Measurements from ENCODE around the gene WDFY2. TPM values are rescaled to one million over a fixed set of nuclear protein-coding genes. Genes with fewer than 3 reads are reported as not detected.

The WDFY2 gene, protein sequence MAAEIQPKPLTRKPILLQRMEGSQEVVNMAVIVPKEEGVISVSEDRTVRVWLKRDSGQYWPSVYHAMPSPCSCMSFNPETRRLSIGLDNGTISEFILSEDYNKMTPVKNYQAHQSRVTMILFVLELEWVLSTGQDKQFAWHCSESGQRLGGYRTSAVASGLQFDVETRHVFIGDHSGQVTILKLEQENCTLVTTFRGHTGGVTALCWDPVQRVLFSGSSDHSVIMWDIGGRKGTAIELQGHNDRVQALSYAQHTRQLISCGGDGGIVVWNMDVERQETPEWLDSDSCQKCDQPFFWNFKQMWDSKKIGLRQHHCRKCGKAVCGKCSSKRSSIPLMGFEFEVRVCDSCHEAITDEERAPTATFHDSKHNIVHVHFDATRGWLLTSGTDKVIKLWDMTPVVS
- total RNA-seq (2021) = 22.6 to 25.7 TPM (median 23.7 TPM) in 3 replicates
- percentile 84 among the genes with signal in this experiment for Bru-seq, nascent RNA
- long read RNA-seq, experiment 1, full-length matches to known transcripts = 69 of 146 reads
- long read RNA-seq, experiment 1, partial matches to known transcripts = 5 of 146 reads
- long read RNA-seq, experiment 1, other reads (novel, unspliced or antisense) = 72 of 146 reads
- long read RNA-seq, experiment 2, full-length matches to known transcripts = 18 of 60 reads
- long read RNA-seq, experiment 2, partial matches to known transcripts = 6 of 60 reads
- long read RNA-seq, experiment 2, other reads (novel, unspliced or antisense) = 36 of 60 reads
- long read RNA-seq, experiment 3, full-length matches to known transcripts = 1 of 2 reads
- long read RNA-seq, experiment 3, partial matches to known transcripts = 0 of 2 reads
- long read RNA-seq, experiment 3, other reads (novel, unspliced or antisense) = 1 of 2 reads

DNA sequence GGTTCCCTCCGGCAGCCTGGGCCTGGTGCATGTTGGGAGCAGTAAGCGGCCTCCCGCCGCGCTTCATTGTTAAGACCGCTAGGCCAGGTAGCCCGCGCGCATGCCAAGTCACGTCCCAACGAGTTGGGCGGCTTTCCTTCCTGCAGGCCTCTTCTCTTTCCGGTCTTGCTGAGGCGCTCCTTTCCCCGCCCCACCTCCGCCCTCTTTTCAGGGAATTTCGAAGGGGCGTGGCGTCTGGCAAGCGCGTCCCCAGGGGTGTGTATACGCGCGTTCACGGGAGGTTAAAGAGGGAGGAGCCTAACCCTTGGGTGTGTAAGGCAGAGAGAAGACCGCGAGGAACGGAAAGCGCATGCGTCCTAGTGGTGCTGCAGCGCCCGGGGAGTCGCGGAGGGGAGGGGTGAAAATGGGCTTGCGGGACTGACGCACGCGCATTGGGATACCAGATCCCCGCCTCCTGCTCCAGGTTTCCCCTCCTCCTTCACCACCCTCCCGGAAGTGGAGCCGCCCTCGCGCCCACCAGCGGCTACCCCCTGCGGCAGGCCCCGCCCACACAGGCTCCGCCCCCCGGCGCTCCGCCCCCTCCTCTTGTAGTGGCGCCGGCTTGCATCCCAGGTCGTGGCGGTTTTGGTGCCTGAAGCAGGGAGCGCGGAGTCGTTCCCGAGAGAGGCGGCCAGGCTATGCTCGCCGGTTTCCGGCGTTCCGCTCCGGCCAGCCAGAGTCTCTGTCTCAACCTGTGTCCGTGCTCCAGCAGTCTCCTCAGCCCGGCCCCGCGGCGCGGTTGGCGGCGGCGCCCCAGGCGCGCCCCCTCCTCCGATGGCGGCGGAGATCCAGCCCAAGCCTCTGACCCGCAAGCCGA lies at the start of gene WDFY2:
Gene WDFY2, plus strand, starts transcription at position 588 of the 856 bp plus-strand sequence. Its CDS starts 226 bp downstream, at position 814.
- Mint-ChIP-seq H3K27me3 (ENCODE audit: low read depth) (no peaks in the 10 kb centered on the region), H3K36me3 (no peaks in the 10 kb centered on the region), H3K27ac (peak within 1 kb of the TSS; percentile 98), H3K4me3 (peak within 1 kb of the TSS; percentile 93), H3K4me1 (peaks cover 44% of the 10 kb centered on the region), H3K9me3 (no peaks in the 10 kb centered on the region)
- peak; percentile 99 for DNase-seq (ENCODE audit: low spot score)
- peak; percentile 85 for ATAC-seq
- POLR2A ChIA-PET = interaction anchor here (0.9 to 2.3 kb wide), 3 partner anchors 63 to 131 kb away, joined by 3 to 11 read pairs (median 9); partner anchors contain the start of gene INTS6
- CTCF ChIA-PET = interaction anchor here (0.6 to 1.9 kb wide), 6 partner anchors 131 to 214 kb away, joined by 3 to 7 read pairs (median 6); partner anchors contain the start of gene INTS6
- TF ChIP-seq ZBTB21 (CRISPR knock-in tag; IDR thresholded peaks at IDR 0.05; ENCODE audit: borderline replicate concordance) = no peak
- no peak for TF ChIP-seq SOX15 (CRISPR knock-in tag; IDR thresholded peaks at IDR 0.05)
- peak; percentile 65; the same call in 1 of the 2 replicates for TF ChIP-seq ERG (CRISPR knock-in tag; IDR thresholded peaks at IDR 0.05)
- TF ChIP-seq, protein P1, sequence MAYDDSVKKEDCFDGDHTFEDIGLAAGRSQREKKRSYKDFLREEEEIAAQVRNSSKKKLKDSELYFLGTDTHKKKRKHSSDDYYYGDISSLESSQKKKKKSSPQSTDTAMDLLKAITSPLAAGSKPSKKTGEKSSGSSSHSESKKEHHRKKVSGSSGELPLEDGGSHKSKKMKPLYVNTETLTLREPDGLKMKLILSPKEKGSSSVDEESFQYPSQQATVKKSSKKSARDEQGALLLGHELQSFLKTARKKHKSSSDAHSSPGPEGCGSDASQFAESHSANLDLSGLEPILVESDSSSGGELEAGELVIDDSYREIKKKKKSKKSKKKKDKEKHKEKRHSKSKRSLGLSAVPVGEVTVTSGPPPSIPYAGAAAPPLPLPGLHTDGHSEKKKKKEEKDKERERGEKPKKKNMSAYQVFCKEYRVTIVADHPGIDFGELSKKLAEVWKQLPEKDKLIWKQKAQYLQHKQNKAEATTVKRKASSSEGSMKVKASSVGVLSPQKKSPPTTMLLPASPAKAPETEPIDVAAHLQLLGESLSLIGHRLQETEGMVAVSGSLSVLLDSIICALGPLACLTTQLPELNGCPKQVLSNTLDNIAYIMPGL (CRISPR knock-in tag; IDR thresholded peaks at IDR 0.05) = no peak; the same call in 1 of the 2 replicates
- TF ChIP-seq, protein P2, sequence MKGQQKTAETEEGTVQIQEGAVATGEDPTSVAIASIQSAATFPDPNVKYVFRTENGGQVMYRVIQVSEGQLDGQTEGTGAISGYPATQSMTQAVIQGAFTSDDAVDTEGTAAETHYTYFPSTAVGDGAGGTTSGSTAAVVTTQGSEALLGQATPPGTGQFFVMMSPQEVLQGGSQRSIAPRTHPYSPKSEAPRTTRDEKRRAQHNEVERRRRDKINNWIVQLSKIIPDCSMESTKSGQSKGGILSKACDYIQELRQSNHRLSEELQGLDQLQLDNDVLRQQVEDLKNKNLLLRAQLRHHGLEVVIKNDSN (CRISPR knock-in tag; IDR thresholded peaks at IDR 0.05) = 0 out of 2 replicates have a peak, but pooled peaks have one; percentile 15
- no peak for TF ChIP-seq CDX4 (CRISPR knock-in tag; IDR thresholded peaks at IDR 0.05; ENCODE audit: borderline replicate concordance)
- TF ChIP-seq GABPB1 (CRISPR knock-in tag; IDR thresholded peaks at IDR 0.05) = peak; percentile 12; the same call in 1 of the 2 replicates
- TF ChIP-seq, protein P3, sequence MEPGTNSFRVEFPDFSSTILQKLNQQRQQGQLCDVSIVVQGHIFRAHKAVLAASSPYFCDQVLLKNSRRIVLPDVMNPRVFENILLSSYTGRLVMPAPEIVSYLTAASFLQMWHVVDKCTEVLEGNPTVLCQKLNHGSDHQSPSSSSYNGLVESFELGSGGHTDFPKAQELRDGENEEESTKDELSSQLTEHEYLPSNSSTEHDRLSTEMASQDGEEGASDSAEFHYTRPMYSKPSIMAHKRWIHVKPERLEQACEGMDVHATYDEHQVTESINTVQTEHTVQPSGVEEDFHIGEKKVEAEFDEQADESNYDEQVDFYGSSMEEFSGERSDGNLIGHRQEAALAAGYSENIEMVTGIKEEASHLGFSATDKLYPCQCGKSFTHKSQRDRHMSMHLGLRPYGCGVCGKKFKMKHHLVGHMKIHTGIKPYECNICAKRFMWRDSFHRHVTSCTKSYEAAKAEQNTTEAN (CRISPR knock-in tag; IDR thresholded peaks at IDR 0.05) = peak; percentile 41; the same call in 1 of the 2 replicates
- TF ChIP-seq EMX1 (CRISPR knock-in tag; IDR thresholded peaks at IDR 0.05) = no peak
- TF ChIP-seq ZNF532 (CRISPR knock-in tag; IDR thresholded peaks at IDR 0.05; ENCODE audit: borderline replicate concordance) = no peak
- peak; percentile 71; the same call in 1 of the 2 replicates for TF ChIP-seq MYBL2 (CRISPR knock-in tag; IDR thresholded peaks at IDR 0.05)
- TF ChIP-seq, protein P4, sequence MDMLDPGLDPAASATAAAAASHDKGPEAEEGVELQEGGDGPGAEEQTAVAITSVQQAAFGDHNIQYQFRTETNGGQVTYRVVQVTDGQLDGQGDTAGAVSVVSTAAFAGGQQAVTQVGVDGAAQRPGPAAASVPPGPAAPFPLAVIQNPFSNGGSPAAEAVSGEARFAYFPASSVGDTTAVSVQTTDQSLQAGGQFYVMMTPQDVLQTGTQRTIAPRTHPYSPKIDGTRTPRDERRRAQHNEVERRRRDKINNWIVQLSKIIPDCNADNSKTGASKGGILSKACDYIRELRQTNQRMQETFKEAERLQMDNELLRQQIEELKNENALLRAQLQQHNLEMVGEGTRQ (CRISPR knock-in tag; IDR thresholded peaks at IDR 0.05) = peak; percentile 51; the same call in 1 of the 2 replicates
- TF ChIP-seq CBFB (CRISPR knock-in tag; IDR thresholded peaks at IDR 0.05; ENCODE audit: low read depth) = no peak
- TF ChIP-seq ZNF121 (CRISPR knock-in tag; IDR thresholded peaks at IDR 0.05) = no peak
- TF ChIP-seq, protein P5, sequence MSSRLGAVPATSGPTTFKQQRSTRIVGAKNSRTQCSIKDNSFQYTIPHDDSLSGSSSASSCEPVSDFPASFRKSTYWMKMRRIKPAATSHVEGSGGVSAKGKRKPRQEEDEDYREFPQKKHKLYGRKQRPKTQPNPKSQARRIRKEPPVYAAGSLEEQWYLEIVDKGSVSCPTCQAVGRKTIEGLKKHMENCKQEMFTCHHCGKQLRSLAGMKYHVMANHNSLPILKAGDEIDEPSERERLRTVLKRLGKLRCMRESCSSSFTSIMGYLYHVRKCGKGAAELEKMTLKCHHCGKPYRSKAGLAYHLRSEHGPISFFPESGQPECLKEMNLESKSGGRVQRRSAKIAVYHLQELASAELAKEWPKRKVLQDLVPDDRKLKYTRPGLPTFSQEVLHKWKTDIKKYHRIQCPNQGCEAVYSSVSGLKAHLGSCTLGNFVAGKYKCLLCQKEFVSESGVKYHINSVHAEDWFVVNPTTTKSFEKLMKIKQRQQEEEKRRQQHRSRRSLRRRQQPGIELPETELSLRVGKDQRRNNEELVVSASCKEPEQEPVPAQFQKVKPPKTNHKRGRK (CRISPR knock-in tag; IDR thresholded peaks at IDR 0.05; ENCODE audit: borderline replicate concordance) = no peak
- TF ChIP-seq CTCF (IDR thresholded peaks at IDR 0.05) = no peak

Data from WTC11 (cell line).